Measurements from ENCODE around the gene TM9SF4. TPM values are rescaled to one million over a fixed set of nuclear protein-coding genes. Genes with fewer than 3 reads are reported as not detected.

The TM9SF4 gene
- polyA plus RNA-seq, 1 donor (not counting 4 experiments of a cell fraction or from before 2014, with no cell fraction given), result 49.4 TPM

DNA sequence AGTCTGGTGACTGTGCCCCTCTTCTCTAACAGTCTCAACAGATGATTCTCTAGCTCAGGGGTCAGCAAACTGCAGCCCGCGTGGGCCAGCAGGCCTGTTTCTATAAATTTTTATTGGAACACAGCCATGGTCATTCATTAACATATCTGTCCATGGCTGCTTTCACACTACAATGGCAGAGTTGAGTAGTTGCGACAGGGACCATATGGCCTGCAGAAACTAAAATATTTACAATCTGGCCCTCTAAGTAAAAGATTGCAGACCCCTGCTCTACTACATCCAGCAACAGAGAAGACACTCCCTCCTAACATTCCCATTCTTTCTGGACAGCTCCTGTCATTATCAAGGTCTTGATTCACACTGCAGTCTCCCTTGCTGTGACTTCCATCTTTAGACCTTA is 52.8 kb downstream of the TM9SF4 start:
- H3K4me3 ChIP-seq (ENCODE audit: control insufficient read depth in 2 of 3, extremely low read depth in 1 of 3, insufficient read depth in 2 of 3, low read depth in 1 of 3, low read length in 3 of 3), result no peak overlapping the region
- H3K9me1 ChIP-seq (ENCODE audit: control insufficient read depth, extremely low read depth, insufficient read depth, low read length), result no peaks in the 10 kb centered on the region
- H3K4me1 ChIP-seq (ENCODE audit: control insufficient read depth, extremely low read depth, insufficient read depth, low read length), result no peaks in the 10 kb centered on the region
- H3K9me3 ChIP-seq (ENCODE audit: control insufficient read depth, low read depth, low read length), result no peaks in the 10 kb centered on the region
- H3K27ac ChIP-seq (ENCODE audit: control insufficient read depth, insufficient read depth, low read length), result no peak overlapping the region
- FAIRE-seq, result no peak
- no peaks in the 10 kb centered on the region for H3K27me3 ChIP-seq (ENCODE audit: control insufficient read depth, extremely low read depth, insufficient read depth, low read length)
- H2AFZ ChIP-seq (ENCODE audit: control insufficient read depth, low read length), result no peak overlapping the region
- no peak overlapping the region for H3K4me2 ChIP-seq (ENCODE audit: control insufficient read depth, extremely low read depth, insufficient read depth, low read depth, low read length)
- peaks cover 36 to 47% of the 10 kb centered on the region in 2 experiments for H3K36me3 ChIP-seq (ENCODE audit: control insufficient read depth in 2 of 2, extremely low read depth in 1 of 2, insufficient read depth in 2 of 2, low read length in 2 of 2)
- DNase-seq (ENCODE audit: low read depth, low spot score), result no peak
- no peak overlapping the region for H3K9ac ChIP-seq (ENCODE audit: control insufficient read depth, extremely low read depth, insufficient read depth, low read length)
- H4K20me1 ChIP-seq (ENCODE audit: control insufficient read depth, extremely low read depth, insufficient read depth, low read length), result no peaks in the 10 kb centered on the region
- H3K79me2 ChIP-seq (ENCODE audit: control insufficient read depth, insufficient read depth, low read length), result no peaks in the 10 kb centered on the region
- dilution Hi-C loops (cut with MboI; ENCODE audit: extremely low pct_ligation_motif_present, low sequenced_read_pairs), result no loop called here
- TF ChIP-seq EZH2 (IDR thresholded peaks at IDR 0.05; ENCODE audit: low read length), result no peak
- TF ChIP-seq, protein P1, sequence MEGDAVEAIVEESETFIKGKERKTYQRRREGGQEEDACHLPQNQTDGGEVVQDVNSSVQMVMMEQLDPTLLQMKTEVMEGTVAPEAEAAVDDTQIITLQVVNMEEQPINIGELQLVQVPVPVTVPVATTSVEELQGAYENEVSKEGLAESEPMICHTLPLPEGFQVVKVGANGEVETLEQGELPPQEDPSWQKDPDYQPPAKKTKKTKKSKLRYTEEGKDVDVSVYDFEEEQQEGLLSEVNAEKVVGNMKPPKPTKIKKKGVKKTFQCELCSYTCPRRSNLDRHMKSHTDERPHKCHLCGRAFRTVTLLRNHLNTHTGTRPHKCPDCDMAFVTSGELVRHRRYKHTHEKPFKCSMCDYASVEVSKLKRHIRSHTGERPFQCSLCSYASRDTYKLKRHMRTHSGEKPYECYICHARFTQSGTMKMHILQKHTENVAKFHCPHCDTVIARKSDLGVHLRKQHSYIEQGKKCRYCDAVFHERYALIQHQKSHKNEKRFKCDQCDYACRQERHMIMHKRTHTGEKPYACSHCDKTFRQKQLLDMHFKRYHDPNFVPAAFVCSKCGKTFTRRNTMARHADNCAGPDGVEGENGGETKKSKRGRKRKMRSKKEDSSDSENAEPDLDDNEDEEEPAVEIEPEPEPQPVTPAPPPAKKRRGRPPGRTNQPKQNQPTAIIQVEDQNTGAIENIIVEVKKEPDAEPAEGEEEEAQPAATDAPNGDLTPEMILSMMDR (optimal IDR thresholded peaks at IDR 0.05 in 1 of 3, IDR thresholded peaks at IDR 0.05 in 1 of 3, conservative IDR thresholded peaks at IDR 0.05 in 1 of 3; ENCODE audit: extremely low read depth in 1 of 3, insufficient read depth in 2 of 3, low read length in 3 of 3), result no peak

DNA sequence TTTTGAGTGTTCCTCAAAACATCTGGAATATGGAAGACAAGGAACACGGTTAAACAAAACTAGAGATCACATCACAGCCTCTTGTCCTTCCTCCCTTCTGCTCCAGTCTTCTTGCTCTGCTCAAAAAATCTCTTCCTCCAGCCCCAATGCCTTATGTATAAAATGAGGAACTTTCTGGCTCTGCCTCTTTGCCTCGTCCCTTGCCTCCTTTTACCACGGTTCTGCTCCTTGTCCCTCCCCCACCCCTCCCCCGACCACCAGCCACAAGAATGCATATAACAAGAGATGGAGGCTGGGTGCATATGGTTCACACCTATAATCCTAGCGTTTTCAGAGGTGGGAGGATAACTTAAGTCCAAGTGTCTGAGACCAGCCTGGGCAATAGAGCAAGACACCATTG is 54.4 kb downstream of the TM9SF4 start:
- no peak for FAIRE-seq
- H3K36me3 ChIP-seq (ENCODE audit: control insufficient read depth in 2 of 2, extremely low read depth in 1 of 2, insufficient read depth in 2 of 2, low read length in 2 of 2), result peaks cover 36 to 40% of the 10 kb centered on the region in 2 experiments

More for the DNA sequence above, 54.4 kb downstream of the TM9SF4 start:
- Histone ChIP-seq H4K20me1 (ENCODE audit: control insufficient read depth, extremely low read depth, insufficient read depth, low read length) (no peaks in the 10 kb centered on the region), H3K9ac (ENCODE audit: control insufficient read depth, extremely low read depth, insufficient read depth, low read length) (no peak overlapping the region), H3K9me1 (ENCODE audit: control insufficient read depth, extremely low read depth, insufficient read depth, low read length) (no peaks in the 10 kb centered on the region), H3K4me1 (ENCODE audit: control insufficient read depth, extremely low read depth, insufficient read depth, low read length) (no peaks in the 10 kb centered on the region), H3K9me3 (ENCODE audit: control insufficient read depth, low read depth, low read length) (no peaks in the 10 kb centered on the region), H3K4me2 (ENCODE audit: control insufficient read depth, extremely low read depth, insufficient read depth, low read depth, low read length) (no peak overlapping the region), H2AFZ (ENCODE audit: control insufficient read depth, low read length) (no peak overlapping the region), H3K27me3 (ENCODE audit: control insufficient read depth, extremely low read depth, insufficient read depth, low read length) (no peaks in the 10 kb centered on the region), H3K4me3 (ENCODE audit: control insufficient read depth in 2 of 3, extremely low read depth in 1 of 3, insufficient read depth in 2 of 3, low read depth in 1 of 3, low read length in 3 of 3) (no peak overlapping the region), H3K79me2 (ENCODE audit: control insufficient read depth, insufficient read depth, low read length) (no peaks in the 10 kb centered on the region), H3K27ac (ENCODE audit: control insufficient read depth, insufficient read depth, low read length) (no peak overlapping the region)
- DNase-seq (ENCODE audit: low read depth, low spot score), result no peak
- TF ChIP-seq, protein P1 (optimal IDR thresholded peaks at IDR 0.05 in 1 of 3, IDR thresholded peaks at IDR 0.05 in 1 of 3, conservative IDR thresholded peaks at IDR 0.05 in 1 of 3; ENCODE audit: extremely low read depth in 1 of 3, insufficient read depth in 2 of 3, low read length in 3 of 3), result no peak
- TF ChIP-seq EZH2 (IDR thresholded peaks at IDR 0.05; ENCODE audit: low read length), result no peak
- dilution Hi-C loops (cut with MboI; ENCODE audit: extremely low pct_ligation_motif_present, low sequenced_read_pairs), result no loop called here

Measured in keratinocyte (primary cell).